GM21529 (cell line): ENCODE data around the gene FBP2.

ENCODE experiments used
- ATAC-seq: cut with Tn5 transposase; IDR thresholded peaks from one replicate; pipeline ENCODE4 v1.9.1; 2021; ENCODE audit not compliant: unreplicated experiment

The FBP2 gene

GRCh38 chr9:94593459-94594345 lies at the start of gene FBP2:
FBP2 (minus strand) TSS chr9:94593824; CDS start chr9:94593726, 98 bp downstream.
- ATAC-seq, result no peak

DNA sequence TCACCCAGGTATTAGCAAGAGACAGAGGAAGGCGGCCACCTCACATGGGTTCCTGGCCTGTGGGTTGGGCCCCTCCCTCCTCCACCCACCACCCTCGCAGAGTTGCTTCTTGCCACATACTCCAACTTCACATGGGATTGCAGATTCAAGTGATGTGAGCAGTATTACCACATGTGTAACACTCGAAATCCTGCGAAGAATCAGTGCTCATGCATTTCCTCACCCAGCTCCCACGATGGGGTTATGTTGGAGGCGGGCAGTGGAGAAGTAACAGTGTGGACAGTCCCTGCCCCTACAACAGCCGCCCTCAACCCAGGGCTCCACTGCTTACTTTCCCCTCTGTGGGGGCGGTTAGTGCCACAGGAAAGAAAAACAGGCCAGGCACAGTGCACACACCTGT lies 49.6 kb upstream of the FBP2 start:
- no peak for ATAC-seq

DNA sequence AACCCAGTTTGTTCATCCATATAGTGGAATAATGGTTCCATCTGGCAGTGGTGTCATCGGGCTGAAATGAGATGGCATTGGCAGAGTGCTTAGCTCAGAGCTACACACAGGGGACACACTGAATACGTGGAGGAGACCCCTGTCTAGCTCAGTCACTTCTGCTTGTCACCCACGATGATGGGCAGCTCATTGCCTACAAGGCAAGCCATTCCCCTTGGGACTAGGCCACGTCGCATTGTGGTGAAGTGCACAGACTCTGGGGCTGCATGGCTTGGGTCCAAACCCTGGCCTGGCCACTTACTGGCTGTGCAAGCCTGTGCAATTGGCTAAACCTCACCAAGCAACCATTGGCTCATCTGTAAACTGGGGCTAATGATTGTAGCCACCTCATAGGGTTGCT lies 48.9 kb upstream of the FBP2 start:
- ATAC-seq, result no peak

GRCh38 chr9:94639999-94640376 lies 46.4 kb upstream of the FBP2 start:
- ATAC-seq, result no peak

DNA sequence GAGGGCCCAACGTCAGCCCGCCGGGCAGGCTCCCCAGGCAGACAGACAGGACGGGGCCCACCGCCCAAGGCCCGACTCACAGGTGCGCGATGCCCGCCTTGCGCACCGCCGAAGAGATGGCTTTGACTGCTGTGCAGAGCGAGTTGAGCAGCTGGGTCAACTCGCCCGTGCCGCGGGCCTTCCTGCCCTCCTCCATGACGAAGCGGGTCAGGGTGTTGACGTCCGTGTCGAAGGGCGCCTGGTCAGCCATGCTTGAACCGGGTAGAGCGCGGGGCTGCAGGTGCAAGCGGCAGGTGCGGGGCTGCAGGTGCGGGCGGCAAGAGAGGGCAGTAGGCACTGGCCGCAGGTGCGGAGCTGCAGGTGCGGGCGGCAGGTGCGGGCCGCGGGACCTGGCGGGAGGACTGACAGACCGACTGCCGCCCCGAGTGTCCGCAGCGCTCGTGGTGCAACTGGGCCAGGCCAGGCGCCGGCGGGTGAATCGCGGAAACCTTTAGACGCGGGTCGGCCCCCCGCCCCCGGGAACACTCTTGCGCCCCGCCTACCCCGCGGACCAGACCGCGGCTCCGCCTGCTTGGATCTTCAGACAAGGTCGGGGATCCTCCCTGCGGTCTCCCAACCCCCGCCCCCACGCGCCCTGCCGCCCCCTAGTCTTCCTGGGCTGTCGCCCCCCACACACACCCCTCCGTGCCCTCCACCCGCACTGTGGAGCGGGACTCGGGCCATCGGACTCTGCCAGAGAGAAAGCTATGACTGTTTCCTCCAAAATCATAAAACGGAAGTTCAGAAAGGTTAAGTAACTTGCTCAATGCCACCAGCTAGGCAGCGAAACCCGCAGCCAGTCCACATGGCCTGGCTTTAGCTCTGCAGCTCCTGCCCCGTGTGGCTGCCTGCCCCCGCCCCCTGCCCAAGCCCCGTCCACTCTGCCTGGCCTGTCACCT lies 45.7 kb upstream of the FBP2 start, which contains the start of gene FBP1:
FBP1 (minus strand) TSS at position 458 of the 938 bp plus-strand sequence; CDS start at position 250, 208 bp downstream.
- peak; percentile 67 for ATAC-seq

DNA sequence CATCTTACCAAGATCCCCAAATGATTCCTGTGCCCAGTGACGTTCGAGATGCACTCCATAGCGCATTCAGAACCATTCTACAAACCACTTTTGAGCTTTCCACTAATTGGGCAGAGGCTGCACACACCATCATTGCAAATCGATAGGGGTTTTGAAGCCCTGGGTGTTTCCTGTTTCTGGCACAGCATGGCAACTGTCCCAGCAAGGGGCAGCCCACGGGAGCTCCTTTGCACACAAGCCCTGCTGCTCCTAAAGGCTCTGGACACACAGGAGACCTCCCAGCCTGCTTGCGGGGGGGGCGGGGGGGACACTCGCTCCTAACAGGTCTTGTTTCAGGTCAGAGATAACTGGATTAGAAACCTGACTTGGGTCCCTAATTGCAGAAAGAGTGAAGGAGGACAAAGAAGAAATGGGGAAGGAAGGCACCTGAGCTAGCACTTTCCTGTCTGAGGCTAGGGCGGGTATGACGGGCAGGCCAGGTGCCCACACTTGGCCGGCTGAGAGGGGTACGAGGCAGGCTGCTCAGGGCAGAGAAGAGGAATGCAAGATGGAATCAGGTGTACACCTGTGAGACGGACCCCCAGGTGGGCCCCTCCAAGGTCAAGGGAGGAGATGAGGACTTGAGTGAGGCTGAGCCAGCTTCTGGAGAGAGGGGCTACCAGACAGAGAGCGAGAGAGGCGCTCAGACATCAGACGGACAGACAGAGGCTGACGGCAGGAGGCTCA lies 44.9 kb upstream of the FBP2 start:
- no peak for ATAC-seq

DNA sequence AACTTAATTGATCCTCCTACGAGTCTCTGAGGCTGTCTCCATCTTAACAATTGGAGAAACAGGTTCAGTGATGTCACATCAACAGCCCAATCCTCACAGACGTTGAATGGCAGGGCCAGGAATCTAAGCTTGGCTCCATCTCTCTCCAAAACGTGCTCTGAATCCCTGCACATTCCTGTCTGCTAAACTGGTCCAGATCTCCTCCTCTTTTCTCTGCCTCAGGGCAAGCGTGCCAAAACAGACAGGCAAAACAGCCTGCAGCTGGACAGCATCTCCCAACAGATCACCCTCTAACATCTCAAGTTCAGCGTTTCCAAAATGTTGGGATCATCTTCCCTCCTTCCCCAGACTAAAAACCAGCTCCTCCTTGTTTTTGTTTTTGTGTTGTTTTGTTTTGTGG lies 39.1 kb upstream of the FBP2 start:
- ATAC-seq, result no peak

DNA sequence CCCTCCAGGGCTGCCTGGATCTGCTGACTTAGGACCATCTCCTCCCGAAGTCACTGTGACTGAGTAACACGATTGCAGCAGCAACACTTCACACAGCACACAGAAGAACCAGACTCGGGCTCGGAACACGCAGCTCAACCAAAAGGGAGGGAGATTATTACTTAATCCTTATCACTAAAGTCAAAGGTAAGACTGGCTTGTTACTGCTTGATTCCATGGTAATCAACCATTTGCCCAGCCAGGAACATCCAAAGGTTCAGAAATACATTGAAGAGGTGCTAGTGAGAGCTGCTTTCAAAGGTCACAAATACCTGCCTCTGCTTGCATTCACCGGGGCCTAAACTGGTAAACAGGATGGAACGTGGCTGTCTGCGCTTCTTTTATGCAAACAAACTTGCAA lies 38.0 kb upstream of the FBP2 start:
- ATAC-seq, result no peak

DNA sequence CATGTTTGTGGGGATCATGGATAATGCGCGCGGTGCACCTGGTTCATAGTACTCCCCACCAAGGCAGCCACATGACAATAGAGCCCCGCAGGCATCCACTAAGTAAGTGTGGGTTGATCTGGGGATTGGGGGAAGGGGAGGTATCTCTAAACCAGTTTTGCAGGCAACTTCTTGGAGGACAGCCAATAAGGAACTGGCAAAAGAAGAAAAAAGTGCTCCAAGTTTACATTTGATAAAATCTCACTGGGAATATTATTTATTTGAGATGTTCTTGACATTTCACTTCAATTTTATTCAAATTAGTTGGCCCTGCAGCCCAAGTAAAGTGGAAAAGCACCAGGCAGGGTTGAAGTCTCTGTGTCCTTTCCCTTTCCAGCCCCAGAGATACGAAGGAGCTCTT lies 37.2 kb upstream of the FBP2 start:
- ATAC-seq, result no peak

DNA sequence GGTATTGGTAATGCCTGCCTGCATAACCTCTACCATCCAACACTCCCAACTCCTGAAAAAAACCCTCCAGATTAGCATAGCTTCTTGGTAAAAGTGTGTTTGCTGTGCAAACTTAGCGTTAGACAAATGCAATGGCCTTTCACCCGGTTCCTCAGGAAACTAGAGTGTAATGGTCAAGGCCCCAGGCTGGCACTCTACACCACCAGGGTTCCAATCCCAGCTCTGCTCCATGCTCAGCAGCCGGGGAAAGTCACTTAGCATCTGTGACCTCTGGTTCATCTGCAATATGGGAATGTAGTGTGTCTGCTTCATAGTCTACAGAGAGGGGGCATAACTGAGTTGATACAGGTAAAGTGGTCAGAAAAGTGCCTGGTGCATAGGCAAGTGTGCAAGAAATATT lies 36.7 kb upstream of the FBP2 start:
- no peak for ATAC-seq

GRCh38 chr9:94627287-94627686 lies 33.7 kb upstream of the FBP2 start:
- no peak for ATAC-seq

- ATAC-seq, result no peak
Observed at GRCh38 chr9:94625835-94626234, 32.2 kb upstream of the FBP2 start.

DNA sequence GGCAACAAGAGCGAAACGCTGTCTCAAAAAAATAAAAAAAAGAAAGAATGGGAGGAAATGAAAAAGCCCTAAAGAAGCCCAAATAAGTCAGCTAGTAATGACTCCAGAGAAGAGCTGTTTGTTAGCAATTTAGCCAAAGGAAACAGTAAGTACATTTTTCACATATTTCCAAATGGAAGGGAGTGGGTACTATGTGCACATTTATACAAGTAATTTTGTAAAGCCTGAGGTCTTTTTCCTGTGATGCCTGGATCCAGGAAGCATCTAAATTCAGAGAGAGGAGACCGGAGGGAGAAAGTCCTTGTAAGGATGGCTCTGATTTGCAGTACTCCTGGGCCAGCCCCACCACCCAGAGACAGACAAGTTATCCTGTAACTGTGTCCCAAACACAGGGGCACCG lies 31.0 kb upstream of the FBP2 start:
- no peak for ATAC-seq

DNA sequence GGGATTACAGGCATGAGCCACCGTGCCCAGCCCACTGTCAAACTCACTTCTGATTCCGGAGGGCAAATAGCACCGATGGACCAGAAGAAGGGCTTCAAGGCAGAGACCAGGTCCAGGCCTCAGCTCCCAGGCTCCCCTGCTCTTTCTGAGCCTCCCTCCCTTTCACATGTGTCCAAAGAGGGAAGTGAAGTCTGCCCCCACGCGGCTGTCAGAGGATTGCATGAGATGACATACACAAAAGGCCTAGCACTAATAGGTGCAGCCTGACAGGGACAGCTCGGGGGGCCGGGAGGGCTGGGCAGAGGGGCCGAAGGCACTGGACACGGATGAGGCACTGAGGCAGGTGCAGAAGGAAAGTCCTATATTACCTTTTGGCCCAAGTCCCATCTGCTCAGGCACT lies 29.6 kb upstream of the FBP2 start:
- no peak for ATAC-seq

GRCh38 chr9:94622087-94622800 lies 28.6 kb upstream of the FBP2 start:
- no peak for ATAC-seq

DNA sequence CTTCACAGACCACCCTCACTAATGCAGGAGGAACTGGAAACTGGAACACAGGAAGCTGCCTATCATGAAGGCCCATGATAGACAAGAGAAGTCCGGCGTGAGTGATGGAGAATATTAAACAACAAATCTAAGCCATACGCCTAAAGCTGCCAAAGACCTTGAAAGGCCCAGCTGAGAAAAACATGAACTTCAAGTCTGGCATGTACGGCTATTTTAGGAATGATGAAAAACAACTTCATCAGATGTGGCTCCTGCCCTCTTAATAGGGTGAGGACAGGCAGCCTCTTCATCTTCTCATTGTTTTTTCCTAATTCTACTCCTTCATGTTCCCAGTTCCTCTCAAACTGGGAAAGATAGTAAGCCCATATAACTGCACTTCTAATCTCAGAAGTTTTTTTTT lies 25.4 kb upstream of the FBP2 start:
- ATAC-seq, result no peak

- ATAC-seq, result no peak
Observed at GRCh38 chr9:94613003-94613402, 19.4 kb upstream of the FBP2 start.

DNA sequence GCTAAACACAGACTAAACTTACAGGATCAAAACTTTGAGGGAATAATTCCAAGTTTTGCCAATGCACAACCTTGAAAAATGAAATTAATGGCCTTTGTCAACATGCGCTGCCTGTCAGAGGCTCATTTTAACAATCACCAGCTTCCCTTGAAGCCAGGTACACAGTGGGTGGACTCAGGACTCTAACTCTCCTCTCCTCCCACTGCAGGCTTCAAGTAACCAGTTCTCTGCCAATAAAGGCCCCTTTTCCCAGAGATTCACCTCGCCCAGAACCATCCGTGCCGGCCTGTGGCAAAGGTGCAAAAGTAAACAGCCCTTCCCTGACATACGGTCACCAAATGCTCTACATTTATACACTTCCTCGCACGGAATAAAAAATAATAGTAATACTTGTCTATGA lies 18.4 kb upstream of the FBP2 start:
- ATAC-seq, result no peak

DNA sequence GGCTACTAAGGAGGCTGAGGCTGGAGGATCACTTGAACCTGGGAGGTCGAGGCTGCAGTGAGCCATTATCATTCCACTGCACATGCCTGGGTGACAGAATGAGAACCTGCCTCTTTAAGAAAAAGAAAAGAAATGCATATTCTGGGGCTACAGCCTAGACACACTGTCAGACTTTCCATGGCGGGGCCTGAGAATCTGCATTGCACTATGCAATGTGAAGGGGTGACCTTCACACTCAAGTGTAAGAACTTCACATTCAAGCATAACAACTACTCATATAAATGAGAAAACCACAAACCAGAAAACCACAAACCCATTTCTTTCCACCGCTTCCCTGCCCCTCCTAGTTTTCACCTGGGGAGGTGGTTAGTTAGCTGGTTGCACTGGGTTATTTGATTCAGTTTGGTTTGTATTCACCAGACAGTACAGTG lies 18.0 kb upstream of the FBP2 start:
- no peak for ATAC-seq

- no peak for ATAC-seq
Observed at GRCh38 chr9:94610181-94610606, 16.6 kb upstream of the FBP2 start.

- no peak for ATAC-seq
Observed at GRCh38 chr9:94607423-94607691, 13.7 kb upstream of the FBP2 start.
